ENCODE measurements around the gene PLCD3. TPM values are rescaled to one million over a fixed set of nuclear protein-coding genes. Genes with fewer than 3 reads are reported as not detected.

PLCD3 gene
- total RNA-seq, 1 donor from 2014 or later: 3.1 TPM

DNA sequence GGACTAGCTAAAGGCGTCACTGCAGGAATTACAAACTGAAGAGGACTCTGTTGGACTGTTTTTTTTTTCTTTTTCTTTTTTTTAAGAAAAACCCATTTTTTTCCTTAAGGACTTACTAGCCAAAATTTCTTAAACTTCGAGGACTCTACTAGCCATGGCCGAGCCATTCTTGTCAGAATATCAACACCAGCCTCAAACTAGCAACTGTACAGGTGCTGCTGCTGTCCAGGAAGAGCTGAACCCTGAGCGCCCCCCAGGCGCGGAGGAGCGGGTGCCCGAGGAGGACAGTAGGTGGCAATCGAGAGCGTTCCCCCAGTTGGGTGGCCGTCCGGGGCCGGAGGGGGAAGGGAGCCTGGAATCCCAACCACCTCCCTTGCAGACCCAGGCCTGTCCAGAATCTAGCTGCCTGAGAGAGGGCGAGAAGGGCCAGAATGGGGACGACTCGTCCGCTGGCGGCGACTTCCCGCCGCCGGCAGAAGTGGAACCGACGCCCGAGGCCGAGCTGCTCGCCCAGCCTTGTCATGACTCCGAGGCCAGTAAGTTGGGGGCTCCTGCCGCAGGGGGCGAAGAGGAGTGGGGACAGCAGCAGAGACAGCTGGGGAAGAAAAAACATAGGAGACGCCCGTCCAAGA, 16.8 kb upstream of the PLCD3 start:
- peak; percentile 73 for DNase-seq

DNA sequence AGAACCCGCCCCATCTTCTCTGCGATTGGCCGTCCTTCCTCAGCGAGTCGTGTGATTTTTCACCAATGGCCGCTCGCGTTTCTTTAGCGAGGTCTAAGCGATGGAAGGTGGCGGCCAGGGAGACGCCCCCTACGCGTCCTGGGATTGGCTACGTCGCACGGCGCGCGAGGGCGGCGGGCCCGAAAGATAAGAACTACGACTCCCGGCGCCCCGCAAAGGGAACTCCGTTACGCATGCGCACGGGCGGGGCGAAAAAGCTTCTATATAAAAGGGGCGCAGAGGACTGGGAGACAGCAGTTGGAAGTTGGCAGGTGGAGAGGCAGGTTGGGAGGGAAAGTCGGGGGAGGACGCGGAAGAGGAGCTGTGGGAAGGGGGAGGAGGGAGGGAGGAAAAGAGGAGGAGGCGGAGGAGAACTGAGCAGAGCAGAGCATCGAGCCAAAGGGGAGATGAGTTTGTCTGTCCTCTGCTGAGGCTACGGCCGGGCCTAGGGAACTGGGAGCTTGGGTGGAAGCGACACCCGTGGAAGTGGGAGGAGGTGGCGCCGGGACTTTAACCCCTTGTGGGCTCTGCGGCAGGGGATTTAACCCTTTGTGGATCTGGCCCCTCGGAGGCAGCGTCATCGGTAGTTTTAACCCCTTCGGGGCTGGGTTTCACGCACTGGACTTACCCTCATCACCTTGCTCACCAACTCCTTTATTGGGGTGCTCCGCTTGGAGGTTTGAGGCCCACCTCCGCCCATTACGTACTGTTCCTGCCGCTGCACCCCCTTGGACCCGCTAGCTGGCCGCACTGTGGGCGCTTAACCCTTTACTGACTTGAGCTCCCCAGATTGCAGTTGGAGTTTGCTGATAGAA, 16.1 kb upstream of the PLCD3 start, which contains the start of gene HEXIM1:
TSS of gene HEXIM1 (plus strand) at position 293 of the 854 bp plus-strand sequence. CDS start 716 bp downstream, outside the sequence.
- peak; percentile 99 for DNase-seq

DNA sequence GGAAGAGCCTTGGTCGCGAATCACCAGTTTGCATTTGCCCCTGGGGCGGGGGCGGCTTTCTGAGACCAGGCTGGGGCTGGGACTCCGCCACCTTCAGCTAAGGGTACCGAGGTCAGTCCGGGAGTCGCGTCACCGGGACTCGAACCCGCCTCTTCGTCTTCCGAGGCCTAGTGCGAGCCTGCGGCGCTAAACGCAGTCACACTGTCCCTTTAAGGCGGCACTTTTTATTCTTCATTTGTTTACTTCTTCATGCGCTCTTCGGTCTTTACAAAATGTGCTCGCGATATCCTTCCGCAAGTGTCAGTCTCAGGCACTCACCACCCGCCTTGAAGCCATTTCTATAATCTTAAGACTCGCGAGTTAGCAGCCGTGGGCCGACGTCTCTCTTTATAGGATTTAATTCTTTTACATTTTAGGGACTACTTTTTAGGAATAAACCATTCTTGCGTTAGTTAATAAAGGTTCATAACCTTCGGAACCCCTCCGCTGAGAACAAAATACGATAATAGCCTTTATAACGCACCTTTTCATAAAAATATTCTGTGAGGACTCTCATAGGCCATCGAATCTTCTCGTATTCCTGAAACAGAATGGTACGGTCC, 15.4 kb upstream of the PLCD3 start:
- DNase-seq: peak; percentile 72

DNA sequence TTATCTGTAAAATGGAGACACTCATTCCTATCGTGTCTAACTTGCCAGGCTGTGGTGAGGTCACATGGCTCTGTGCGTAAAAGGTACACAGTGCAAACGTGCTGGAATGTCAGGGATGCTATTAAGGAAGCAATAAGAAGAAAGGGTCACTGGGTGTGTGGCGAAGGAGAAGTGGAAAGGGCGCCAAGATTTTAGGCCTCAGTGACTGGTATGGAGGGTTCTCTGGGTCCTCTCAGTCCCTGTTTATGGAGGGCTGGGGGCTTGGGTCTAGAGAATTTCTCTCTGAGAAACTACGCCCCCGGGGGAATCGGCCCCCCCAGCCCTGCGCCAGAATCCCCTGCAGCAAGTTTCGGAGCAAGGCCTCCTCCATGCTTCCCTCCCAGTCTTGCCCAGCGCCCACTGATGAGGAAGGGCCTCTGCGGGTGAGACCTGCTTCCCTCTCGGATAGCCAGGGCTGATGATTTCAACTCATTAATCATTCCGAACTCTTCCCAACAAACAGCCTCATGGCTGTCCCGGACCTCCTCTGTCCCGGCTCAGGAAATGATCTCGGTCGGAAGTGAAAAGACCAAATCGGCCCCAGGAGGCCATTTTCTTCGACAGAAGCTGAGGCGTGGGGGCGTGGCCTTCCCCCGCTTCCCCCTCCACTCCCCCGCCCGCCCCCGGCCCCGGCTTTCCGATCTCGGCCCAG, 14.7 kb upstream of the PLCD3 start:
- DNase-seq: no peak

DNA sequence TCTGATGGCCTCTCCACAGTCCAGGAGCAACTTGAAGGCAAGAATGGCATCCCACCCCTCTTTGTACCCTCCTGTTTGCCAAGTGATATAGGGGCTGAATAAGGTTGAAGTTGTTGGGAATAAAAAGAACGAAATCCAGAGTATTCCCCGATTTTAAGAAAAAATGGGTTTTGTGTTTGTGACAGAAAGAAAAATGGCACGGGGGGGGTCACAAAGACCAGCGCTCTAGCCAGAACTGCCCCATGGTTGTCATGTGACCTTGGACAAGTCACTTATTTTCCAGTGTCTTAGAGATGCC, 14.2 kb upstream of the PLCD3 start:
- no peak for DNase-seq

DNA sequence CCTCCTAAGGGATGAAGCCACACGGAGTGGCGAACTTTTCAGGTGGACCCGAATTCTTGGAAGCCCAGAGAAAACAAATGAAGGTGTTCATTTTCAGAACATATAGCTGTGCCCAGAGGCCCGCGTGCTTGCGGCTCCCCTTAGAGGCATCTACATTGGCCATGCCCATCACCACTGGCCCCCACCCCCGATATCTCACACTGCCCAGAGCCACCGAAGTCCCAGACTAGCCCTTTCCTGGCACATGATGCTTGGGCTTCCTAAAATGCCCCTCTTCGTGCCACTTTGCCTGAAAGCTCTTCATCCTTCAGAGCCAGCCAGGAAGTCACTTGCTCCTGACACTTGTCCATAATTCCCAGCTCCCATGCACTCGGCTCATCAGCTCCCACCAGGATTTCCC, 13.9 kb upstream of the PLCD3 start:
- no peak for DNase-seq

DNA sequence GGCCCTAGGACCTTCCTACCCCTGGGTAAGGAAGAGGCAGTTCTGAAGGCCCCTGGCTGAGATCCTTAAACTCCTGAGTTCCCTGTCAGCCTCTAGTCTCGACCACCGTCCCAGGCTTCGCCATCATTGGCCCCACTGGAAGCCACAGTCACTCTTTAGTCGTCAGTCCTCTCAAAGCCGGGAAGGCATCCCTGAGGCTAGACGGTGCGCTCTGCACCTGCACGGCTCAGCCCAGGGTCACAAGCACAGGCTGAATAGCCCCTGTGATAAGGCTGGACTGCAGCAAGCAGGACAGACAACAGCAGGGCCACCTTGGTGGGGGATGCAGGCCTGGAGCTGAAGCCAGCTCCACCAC, 12.7 kb upstream of the PLCD3 start:
- no peak for DNase-seq

DNA sequence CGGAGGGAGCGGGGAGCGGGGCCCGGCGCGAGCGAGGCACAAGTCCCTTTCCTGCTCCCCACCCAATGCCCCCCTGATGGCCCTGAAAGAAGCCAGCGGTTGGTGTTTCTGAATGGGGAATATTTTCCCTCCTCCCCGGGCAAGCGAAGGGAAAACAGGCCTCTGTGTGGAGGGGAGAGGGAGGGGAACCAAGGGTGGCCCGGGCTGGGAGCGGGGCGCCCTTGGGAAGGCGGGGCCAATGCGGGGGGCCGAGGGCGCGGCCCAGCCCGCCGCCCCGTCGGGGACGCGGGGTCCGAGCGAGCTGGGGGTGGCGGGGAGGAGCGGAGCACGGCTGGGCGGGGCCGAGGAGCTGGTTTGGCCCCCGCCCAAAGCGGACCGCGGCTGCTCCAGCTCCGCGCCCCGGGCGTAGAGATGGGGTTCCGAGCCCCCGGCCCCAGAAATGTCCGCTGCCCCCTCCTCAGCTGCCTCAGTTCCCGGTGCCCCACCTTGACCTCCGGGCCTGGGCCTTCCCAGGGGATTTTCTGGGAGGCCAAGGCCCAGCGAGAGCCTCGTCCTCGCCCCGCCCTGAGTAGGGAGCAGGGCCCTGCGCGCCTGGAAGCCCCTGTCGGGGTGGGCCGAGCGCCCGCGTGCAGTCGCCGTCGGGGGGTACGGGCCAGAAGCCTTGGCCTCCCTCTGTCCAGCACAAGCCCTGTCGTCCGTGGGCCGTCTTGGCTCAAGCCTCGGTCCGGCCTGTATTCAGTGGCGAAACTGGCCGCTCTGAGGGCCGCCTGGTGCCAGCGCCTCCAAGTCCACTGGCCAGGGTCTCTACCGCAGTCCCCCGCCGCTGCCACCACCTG, 12.1 kb upstream of the PLCD3 start:
- no peak for DNase-seq

DNA sequence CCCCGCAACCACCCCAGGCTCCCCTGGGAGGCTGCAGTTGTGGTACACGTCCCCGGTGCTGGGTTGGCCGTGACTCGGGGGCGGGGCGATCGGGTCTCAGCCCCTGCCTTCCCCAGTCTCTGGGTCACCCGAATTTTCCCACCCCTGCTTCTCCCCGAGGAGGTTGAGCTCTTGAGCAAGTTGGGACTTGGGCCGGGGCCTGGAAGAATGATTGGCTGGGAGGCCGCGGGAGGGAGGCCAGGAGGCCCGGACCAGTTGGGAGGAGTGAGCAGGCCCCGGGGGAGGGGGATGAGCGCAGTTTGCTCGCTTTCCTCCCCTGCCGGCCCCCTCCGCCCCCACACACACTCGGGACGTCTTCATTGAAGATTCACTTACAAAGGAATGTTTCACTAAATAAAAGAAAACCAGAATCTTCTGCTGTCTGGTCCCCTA, 11.5 kb upstream of the PLCD3 start:
- DNase-seq: peak; percentile 32

DNA sequence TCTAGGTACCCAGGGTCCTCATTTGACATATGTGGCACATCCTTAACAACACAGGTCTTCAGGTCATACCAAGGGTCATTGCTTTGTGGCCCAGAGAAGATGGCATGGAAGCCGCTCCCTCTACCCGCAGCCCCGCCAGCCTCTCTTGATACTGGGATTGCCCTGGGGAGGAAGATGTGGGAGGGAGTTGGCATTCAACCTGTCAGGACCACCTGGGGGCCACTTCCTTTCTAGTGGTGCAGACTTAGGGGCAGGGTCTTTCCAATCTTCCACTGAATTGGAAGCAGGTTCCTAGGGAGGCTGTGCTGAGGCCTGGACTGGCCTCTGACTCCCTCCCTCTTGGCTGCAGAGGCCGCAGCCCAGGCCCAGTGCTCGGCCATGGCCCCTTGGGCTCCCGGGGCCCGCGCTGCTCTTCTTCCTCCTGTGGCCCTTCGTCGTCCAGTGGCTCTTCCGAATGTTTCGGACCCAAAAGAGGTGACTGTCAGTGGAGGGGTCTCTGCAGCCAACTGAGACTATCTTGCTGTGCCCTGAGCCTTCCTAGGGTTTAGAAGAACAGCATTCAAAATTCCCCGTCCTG, 10.9 kb upstream of the PLCD3 start:
- DNase-seq: no peak

DNA sequence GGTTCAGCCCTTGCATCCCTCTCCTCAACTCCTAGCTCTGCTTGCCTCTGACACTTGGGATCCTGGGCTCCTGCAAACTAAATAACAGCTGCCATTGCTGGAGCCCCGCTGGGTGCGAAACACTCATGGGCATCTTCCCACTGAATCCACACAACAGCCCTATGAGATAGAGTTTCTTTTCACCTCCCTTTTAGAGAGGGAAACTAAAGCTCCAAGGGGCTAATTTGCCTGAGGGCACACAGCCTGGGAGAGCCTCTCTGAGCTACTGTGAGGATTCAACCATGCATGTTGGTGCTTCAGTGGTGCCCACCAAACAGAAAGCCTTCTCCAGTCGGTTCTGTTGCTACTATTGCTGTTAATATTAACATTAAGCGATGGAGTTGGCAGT, 7.2 kb upstream of the PLCD3 start:
- DNase-seq: no peak

DNA sequence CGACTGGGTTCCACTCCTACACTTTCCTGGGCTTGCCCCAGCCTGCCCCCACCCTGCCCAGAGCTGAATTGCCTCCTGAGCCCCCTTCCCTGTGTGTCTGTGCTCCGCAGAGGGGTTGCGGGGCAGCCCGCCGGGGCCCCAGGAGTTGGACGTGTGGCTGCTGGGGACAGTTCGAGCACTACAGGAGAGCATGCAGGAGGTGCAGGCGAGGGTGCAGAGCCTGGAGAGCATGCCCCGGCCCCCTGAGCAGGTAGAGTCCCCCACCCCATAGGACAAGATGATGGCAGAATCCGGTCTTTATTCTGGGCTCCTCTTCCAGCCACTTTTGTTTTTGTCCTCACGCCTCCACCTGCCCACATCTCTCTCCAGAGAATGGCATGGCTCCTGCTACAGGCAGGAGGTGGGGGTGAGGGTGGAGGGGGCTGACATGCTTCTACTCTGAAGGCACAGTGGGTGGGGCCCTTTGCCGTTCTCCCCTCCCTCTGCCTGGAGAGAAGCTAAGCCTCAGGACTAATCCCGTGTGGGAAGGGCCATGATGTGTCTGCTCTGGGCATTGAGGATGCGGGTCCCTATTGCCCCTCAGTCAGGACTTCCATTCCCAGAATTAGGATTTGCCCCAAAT, 6.7 kb upstream of the PLCD3 start:
- no peak for DNase-seq

DNA sequence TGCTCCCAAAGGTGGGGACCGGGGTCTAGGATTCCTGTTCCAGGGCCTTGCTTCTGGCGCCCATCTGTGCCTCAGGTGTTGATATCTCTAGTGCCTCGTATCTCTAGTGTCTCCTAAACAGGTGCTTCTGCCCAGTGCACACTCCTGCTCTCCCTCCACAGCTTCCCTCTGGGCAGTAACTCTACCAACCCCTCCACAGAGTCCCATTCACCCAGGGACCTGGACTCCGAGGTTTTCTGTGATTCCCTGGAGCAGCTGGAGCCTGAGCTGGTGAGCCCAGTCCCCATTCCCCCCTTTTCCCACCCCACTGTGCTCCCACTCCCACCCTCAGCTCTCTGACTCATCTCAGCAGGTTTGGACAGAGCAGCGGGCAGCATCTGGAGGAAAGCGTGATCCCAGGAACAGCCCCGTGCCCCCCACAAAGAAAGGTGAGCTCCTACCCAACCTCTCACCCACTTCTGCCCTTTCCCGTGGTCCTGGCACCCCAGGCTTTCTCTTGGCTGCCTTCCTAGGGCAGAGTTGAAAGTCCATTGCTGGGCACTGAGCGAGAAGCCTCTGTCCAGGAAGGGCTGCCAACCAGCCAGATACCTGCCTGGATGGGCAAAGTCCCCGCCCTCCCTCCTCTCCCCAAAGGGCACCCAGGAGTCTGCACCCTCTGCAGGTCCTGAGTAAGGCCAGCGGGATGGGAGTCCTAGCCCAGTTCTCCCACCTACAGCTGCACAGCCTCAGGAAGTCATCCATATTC, 5.4 kb upstream of the PLCD3 start:
- DNase-seq: no peak

DNA sequence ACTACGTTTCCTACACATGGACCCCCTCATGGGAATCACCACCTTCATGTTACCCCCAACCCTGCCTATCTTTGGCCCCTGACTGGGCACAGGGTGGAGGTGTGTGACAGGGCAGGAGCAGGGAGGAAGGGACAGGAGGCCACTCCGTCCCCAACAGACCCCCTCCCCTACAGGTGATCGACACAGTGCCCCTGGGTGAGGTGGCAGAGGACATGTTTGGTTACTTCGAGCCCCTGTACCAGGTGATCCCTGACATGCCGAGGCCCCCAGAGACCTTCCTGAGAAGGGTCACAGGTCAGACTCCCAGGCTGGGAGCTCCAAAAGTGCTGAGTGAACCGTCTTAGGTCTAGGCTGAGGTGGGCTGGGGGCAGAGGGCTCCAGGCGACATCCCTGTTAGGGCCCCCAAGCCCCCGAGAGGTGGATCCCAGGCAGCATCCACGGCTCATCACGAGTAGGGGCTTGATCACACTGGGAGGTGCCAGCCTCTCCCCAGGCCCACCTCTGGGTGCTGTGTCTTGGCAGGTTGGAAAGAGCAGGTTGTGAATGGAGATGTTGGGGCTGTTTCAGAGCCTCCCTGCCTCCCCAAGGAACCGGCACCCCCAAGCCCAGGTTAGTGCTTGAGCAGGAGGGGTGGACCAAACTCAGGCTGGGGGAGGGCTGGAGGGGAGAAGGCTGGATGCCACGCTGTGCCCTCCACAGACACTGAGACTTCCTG, 4.7 kb upstream of the PLCD3 start:
- DNase-seq: no peak

DNA sequence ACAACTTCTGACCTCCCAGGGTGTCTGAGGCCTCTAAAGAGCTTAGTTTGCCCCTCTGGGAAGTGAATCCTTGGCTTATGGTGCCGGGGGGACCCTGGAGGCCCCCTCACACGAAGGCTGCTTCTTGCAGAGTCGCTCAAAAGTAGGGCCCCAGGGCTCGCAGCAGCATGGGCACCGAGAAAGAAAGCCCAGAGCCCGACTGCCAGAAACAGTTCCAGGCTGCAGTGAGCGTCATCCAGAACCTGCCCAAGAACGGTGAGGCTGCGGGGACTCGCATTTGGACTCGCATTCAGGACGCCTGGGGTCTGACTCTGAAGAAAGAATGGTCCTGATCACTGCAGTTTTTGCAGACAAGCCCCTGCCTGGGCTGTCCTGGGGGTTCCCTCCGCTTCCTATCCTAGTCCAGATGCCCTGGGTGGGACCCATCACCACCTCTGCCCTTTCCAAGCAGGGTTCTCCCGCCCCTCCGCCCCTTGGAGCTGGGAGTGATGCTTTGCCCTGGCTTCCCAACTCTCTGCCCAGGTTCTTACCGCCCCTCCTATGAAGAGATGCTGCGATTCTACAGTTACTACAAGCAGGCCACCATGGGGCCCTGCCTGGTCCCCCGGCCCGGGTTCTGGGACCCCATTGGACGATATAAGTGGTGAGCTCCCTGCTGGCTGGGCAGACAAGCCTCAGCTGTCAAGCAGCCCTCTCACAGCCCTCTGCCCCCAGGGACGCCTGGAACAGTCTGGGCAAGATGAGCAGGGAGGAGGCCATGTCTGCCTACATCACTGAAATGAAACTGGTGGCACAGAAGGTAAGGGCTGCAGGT, 3.9 kb upstream of the PLCD3 start:
- DNase-seq: no peak

DNA sequence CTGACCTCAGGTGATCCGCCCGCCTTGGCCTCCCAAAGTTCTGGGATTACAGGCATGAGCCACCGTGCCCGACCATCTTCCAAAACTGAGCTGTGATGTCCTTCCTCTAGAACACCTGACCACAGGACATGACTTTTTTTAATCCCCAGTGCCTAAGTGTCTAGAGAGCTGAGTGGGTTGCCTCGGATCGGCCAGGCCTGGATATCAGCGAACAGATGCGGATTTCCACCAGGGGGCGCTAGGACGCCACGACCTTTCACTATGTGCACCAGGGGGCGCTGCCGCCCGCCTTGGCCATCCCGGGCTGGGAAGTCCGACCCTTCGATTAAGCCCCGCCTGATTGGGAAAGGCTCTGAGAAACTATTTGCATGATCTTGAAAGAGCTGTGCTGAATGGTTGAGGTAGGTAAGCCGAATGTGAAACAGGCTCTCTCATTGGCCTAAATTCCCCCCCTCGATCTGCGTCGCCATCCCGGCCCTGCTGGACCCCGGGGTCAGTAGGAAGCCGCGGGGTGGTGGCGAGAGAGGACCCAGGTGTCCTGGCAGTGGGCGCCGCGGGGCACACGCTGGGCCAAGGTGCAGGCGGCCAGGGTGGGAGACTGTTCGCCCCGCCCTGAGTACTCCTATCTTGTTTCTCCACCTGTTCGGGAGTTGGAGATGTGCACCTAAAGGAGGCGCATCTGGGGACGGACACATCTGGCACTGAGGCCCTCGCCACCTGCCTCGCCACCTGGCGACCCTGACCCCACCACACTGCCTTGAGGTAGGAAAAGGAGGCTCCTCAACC, 3.1 kb upstream of the PLCD3 start, which contains the start of gene ACBD4:
TSS of gene ACBD4 (plus strand) at position 496 of the 786 bp plus-strand sequence. CDS start 458 bp downstream, outside the sequence.
- DNase-seq: peak; percentile 93

DNA sequence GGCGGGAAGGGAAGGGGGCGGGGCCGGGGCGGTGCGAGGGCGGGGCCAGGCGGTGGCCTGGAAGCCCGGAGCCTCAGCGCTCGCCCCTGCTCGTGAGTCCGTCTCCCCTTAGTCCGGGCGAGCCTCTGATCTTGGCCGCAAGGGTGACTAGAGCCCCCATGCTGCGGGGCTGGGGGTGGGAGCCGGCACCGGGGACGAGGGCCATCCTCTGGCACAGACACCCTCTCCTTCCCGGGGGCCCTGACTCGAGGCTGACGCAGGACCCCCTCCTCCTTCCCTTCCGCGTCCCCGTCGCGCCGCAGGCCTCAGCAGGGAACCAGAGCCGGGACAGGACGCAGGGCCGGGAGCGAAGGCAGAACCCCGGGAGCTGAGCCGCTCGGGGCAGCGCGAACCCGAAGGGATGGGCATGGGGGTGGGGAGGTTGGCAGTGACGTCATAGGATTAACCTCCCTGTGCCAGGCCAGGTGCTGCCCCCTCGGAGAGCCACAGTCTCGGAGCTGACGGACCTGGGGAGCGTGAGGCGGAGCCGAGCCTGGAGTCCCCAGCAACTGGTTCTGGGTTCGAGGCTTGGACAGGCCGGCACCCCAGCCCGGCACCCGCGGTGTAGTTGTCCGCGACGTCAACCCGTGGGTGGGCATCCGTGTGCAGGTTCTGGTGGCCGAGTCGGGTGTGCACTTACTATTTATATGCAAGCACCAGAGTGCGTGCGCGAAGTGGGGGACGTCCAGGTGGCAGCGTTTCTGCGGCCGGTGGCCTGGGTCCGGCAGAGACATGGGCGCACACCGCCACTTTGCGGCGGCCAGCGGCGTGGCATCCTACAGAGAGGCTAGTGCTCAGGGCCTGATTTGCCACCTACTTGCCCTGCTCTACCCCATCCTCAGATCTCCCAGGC, 503 bp upstream of the PLCD3 start:
- DNase-seq: peak; percentile 77
